Astrocyte (in vitro differentiated cells and primary cell): ENCODE results near the gene TTYH2.
A peak's percentile ranks its signal among the peaks of the same experiment; 100 is the strongest.

ENCODE experiments used
- EZH2 ChIP-seq: IDR thresholded peaks from 2 replicates; pipeline ENCODE4 v1.6.1; 2012; ENCODE audit warnings: mild to moderate bottlenecking, low read length, inconsistent platforms; ENCODE audit not compliant: insufficient read depth
- TF ChIP-seq, protein P1 (sequence below): IDR thresholded peaks from 2 replicates; pipeline ENCODE4 v1.5.1; 2011; ENCODE audit warnings: low read depth, mild to moderate bottlenecking, inconsistent platforms, low read length, moderate library complexity; ENCODE audit not compliant: insufficient read depth

DNA sequence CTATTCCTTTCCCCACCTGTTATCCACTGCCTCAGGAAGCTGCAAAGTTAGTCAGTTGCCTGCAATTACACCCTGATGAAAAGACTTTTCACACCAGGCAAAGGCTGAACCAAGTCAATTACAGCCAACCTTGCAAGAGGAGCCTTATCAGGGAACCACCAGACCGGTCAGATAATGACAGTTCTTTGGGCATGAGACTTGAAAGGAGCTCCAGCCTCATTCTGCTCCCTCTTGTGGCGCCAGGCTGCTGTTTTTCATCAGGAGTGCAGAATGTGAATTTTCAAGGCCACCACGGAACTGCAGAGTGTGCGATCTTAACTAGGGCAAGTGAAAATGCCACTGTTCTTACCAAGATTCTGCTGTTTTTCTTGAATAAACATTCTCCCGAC is 83.2 kb downstream of the TTYH2 start:
- TF ChIP-seq, protein P1, sequence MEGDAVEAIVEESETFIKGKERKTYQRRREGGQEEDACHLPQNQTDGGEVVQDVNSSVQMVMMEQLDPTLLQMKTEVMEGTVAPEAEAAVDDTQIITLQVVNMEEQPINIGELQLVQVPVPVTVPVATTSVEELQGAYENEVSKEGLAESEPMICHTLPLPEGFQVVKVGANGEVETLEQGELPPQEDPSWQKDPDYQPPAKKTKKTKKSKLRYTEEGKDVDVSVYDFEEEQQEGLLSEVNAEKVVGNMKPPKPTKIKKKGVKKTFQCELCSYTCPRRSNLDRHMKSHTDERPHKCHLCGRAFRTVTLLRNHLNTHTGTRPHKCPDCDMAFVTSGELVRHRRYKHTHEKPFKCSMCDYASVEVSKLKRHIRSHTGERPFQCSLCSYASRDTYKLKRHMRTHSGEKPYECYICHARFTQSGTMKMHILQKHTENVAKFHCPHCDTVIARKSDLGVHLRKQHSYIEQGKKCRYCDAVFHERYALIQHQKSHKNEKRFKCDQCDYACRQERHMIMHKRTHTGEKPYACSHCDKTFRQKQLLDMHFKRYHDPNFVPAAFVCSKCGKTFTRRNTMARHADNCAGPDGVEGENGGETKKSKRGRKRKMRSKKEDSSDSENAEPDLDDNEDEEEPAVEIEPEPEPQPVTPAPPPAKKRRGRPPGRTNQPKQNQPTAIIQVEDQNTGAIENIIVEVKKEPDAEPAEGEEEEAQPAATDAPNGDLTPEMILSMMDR = peak; percentile 39
- no peak for TF ChIP-seq EZH2
